ENCODE data around the gene UGGT1. TPM values are rescaled to one million over a fixed set of nuclear protein-coding genes. Genes with fewer than 3 reads are reported as not detected.

UGGT1 gene

Small RNA genes lying within 50 kb of the gene (small RNA-seq; reads per million reads assigned to genes)
- gene AC108059.2 (ENCODE audit: insufficient read depth) (not detected), gene AC108059.3 (ENCODE audit: insufficient read depth) (not detected), gene DYNLT3P2 (ENCODE audit: insufficient read depth) (not detected), gene RF00019 (ENCODE audit: insufficient read depth) (not detected)
